ENCODE measurements around the gene UBE2Z. TPM values are rescaled to one million over a fixed set of nuclear protein-coding genes. Genes with fewer than 3 reads are reported as not detected.

The UBE2Z gene
- total and polyA plus RNA-seq, 2 of the 8 experiments (the other 6 are each of a cell fraction or from before 2014, with no cell fraction given), result 73.4 to 75.9 TPM

DNA sequence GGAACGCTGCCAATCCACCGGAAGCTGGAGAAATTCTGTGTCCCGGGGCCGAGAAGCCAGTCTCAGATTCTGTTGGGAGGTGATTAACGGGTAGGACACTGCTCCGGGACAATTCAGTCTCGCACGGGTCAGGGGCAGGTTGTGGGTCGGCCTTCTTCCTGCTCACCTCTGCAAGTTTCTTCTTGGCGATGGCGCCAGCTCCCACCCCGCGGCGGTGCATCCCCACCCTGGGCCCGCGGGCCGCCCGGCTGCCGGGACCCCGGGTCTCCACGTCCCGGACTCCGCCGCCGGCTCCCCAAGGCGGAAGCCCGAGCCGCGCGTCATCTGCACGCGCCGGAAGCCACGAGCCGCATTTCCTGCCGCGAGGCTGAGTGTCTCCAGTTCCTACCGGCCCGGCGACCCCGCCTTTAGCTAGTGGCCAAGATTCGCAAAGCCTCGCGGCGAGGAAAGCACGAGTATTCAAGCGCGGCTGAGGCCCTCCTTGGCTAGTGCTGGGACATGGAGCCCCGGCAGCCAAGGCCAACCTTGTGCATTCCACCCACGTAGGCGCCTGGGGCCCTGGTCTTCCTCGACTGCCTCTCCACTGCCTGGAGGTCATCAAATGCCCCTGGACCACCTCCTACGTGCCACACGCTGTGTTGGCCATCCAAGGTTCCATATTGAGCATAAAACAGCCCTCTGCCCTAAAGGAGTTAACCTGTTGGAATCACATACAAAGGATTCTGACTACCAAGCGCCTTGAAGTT is 36.5 kb downstream of the UBE2Z start, which contains the start of gene SNF8:
SNF8 (minus strand) TSS at position 328 of the 746 bp plus-strand sequence; CDS start at position 220, 108 bp downstream.
- Histone ChIP-seq H2BK5ac (ENCODE audit: low read depth, low read length) (peak within 1 kb of the TSS; percentile 95), H3K4me3 (ENCODE audit: extremely low read depth in 1 of 4, insufficient read depth in 2 of 4, low read depth in 3 of 4, low read length in 4 of 4) (peak within 1 kb of the TSS; percentile 64 to 93 (median 88)), H3K79me1 (ENCODE audit: low read depth, low read length) (no peaks in the 10 kb centered on the region; the same call in 1 of the 2 replicates), H3K27me3 (replicated peaks in 1 of 4; ENCODE audit: control insufficient read depth in 3 of 4, extremely low read depth in 1 of 4, insufficient read depth in 3 of 4, low read length in 3 of 4) (no peaks in the 10 kb centered on the region), H2BK15ac (ENCODE audit: low read length) (0 out of 2 replicates have a peak within 1 kb of the TSS, but pooled peaks have one; percentile 75), H3K36me3 (ENCODE audit: control insufficient read depth in 2 of 4, insufficient read depth in 4 of 4, low read length in 3 of 4) (peaks cover 2 to 14% (median 9%) of the 10 kb centered on the region in 4 experiments; a peak in 6 of 8 replicates), H4K20me1 (replicated peaks in 1 of 2; ENCODE audit: control insufficient read depth in 1 of 2, insufficient read depth in 2 of 2, low read length in 2 of 2) (no peaks in the 10 kb centered on the region), H3K9me3 (ENCODE audit: insufficient read depth in 2 of 2, low read depth in 1 of 2, low read length in 1 of 2) (no peaks in the 10 kb centered on the region), H4K91ac (replicated peaks; ENCODE audit: insufficient read length, low read length) (peak within 1 kb of the TSS; percentile 98), H3K4ac (replicated peaks; ENCODE audit: insufficient read length, low read depth, low read length) (peak within 1 kb of the TSS; percentile 97), H4K5ac (ENCODE audit: insufficient read length, low read depth, low read length) (peak within 1 kb of the TSS; percentile 77), H3K14ac (ENCODE audit: insufficient read length) (no peak within 1 kb of the TSS), H3K9ac (replicated peaks in 1 of 4; ENCODE audit: extremely low read depth in 1 of 4, low read depth in 3 of 4, low read length in 3 of 4) (peak within 1 kb of the TSS; percentile 91 to 97 (median 92)), H2AFZ (ENCODE audit: low read length) (peak within 1 kb of the TSS; percentile 52; the same call in 1 of the 2 replicates), H3K23ac (ENCODE audit: insufficient read length) (no peak within 1 kb of the TSS), H3K79me2 (ENCODE audit: control insufficient read depth in 1 of 2, insufficient read depth in 2 of 2, low read length in 2 of 2) (peaks cover 0 to 17% of the 10 kb centered on the region in 2 experiments; a peak in 2 of 4 replicates), H3K23me2 (ENCODE audit: low read depth, low read length) (peaks cover 4% of the 10 kb centered on the region; the same call in 1 of the 2 replicates), H3K18ac (ENCODE audit: extremely low read depth, low read length) (peak within 1 kb of the TSS; percentile 88), H3K27ac (ENCODE audit: low read depth, low read length) (peak within 1 kb of the TSS; percentile 95), H4K8ac (ENCODE audit: extremely low read depth, insufficient read depth, low read length) (peak within 1 kb of the TSS; percentile 98), H2BK20ac (ENCODE audit: low read length) (no peak within 1 kb of the TSS), H2BK120ac (replicated peaks; ENCODE audit: low read depth, low read length) (no peak within 1 kb of the TSS), H3K56ac (replicated peaks; ENCODE audit: insufficient read length, low read depth, low read length) (peak within 1 kb of the TSS; percentile 69), H3K4me1 (replicated peaks in 1 of 4; ENCODE audit: control insufficient read depth in 3 of 4, insufficient read depth in 4 of 4, low read length in 3 of 4) (peaks cover 3 to 7% (median 4%) of the 10 kb centered on the region in 4 experiments; a peak in 4 of 7 replicates), H2BK12ac (ENCODE audit: low read depth, low read length) (peak within 1 kb of the TSS; percentile 40; the same call in 1 of the 2 replicates), H2AK5ac (ENCODE audit: low read depth, low read length) (peak within 1 kb of the TSS; percentile 84), H3K4me2 (ENCODE audit: insufficient read depth in 1 of 2, low read depth in 2 of 2, low read length in 2 of 2) (peak within 1 kb of the TSS; percentile 58 to 85)
- DNase-seq (ENCODE audit: low read depth in 1 of 2, low spot score in 2 of 2) (peak; percentile 75 to 98), FAIRE-seq (no peak)
- ChIA-PET POLR2A (ENCODE audit: partially characterized antibody) (interaction anchor here (0.6 to 6.6 kb wide), 35 partner anchors 8 to 237 kb away, joined by 3 to 46 read pairs (median 5); partner anchors contain the start of genes ATP5MC1, IGF2BP1 and UBE2Z), CTCF (ENCODE audit: partially characterized antibody) (interaction anchor here (0.8 to 3.4 kb wide), 9 partner anchors 18 to 91 kb away, joined by 3 to 16 read pairs (median 3); no protein-coding TSS in a partner anchor)
- WGBS, 2 experiments (ENCODE audit: extremely low coverage in 1 of 2, insufficient coverage in 1 of 2, insufficient read length in 1 of 2, insufficient replicate concordance in 2 of 2, low coverage in 1 of 2, low lambda C conversion rate in 2 of 2, missing lambda C conversion rate in 1 of 2), result 3% methylated on average over 42 of the region's 55 CpGs; no CpG with 5 or more reads in 1 of the 2 experiments
- no peak for TF ChIP-seq FOSL1 (IDR thresholded peaks at IDR 0.05; ENCODE audit: insufficient read depth, low read depth, low read length)
- no peak for TF ChIP-seq SIRT6 (IDR thresholded peaks at IDR 0.05; ENCODE audit: low read length)
- TF ChIP-seq TAF7 (optimal IDR thresholded peaks at IDR 0.05; ENCODE audit: borderline replicate concordance, low read depth, low read length), result peak; percentile 83
- no peak for TF ChIP-seq RNF2 (IDR thresholded peaks at IDR 0.05; ENCODE audit: borderline replicate concordance, low read depth, low read length, missing control alignments, poor library complexity, severe bottlenecking)
- no peak for TF ChIP-seq HDAC6 (IDR thresholded peaks at IDR 0.05; ENCODE audit: low read depth, low read length)
- peak; percentile 63; the same call in 1 of the 2 replicates for TF ChIP-seq EGR1 (IDR thresholded peaks at IDR 0.05; ENCODE audit: borderline replicate concordance, low read depth, low read length)
- 0 out of 2 replicates have a peak, but pooled peaks have one; percentile 0 for TF ChIP-seq JUND (IDR thresholded peaks at IDR 0.05; ENCODE audit: low read length)
- TF ChIP-seq GTF2F1 (IDR thresholded peaks at IDR 0.05; ENCODE audit: borderline replicate concordance, low read depth, low read length), result peak; percentile 85; the same call in 1 of the 2 replicates
- TF ChIP-seq BRCA1 (IDR thresholded peaks at IDR 0.05; ENCODE audit: low read depth, low read length), result no peak
- TF ChIP-seq CHD2 (IDR thresholded peaks at IDR 0.05; ENCODE audit: low read length), result peak; percentile 70
- peak; percentile 84 to 98 for TF ChIP-seq POLR2A (IDR thresholded peaks at IDR 0.05; ENCODE audit: control extremely low read depth in 1 of 2, low read depth in 2 of 2, low read length in 2 of 2)
